Iris pigment epithelial cell (primary cell): ENCODE measurements around the gene IRF7.
A peak's percentile ranks its signal among the peaks of the same experiment; 100 is the strongest.
"Not testable (repeated sequence)": the region's sequence is repeated elsewhere in the genome, so short reads cannot be mapped to it uniquely, and the experiment has no call there.

ENCODE experiments used
- DNase-seq: peaks from one replicate; pipeline ENCODE4 v3.0.0-alpha.2; 2011; ENCODE audit warnings: low read depth

Gene IRF7

DNA sequence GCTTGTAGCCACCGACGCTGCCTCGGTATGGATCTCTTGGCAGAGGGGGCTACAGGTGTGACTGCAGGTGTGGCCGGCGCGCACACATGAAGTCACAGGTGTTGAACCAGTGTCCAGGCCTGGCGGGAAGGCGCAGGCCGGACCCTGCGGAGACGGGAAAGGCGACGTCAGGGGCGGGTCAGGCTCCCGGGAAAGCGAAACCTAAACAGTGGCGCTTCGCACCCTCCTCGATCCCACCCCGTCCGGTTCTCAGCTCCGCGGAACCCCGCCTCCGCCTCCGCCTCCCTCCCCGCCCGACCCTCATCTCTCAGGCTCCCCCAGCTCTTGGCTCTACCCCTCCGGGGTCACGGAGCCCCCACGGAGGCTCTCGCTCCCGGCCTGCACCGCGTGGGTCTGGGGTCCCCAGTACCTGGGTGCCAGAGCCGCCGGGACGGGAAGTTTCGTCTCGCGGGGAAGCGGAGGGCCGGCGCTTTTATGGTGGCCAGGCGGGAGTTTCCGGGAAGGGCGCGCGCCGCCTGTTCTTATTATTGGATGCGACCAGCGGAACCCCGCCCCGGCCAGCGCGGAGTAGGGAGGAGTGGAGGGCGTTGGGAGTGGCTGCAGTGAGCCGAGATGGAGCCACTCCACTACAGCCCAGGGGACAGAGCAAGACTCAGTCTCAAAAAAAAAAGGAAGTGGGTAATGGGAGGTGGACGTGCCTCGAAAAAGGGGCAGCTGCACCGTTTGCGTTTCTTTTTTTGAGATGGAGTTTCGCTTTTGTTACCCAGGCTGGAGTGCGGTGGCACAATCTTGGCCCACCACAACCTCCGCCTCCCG, at the start of gene IRF7:
Gene IRF7 (minus strand): TSS at position 447 of the 816 bp plus-strand sequence. CDS start 586 bp downstream, outside the sequence.
- peak; percentile 91 for DNase-seq

DNA sequence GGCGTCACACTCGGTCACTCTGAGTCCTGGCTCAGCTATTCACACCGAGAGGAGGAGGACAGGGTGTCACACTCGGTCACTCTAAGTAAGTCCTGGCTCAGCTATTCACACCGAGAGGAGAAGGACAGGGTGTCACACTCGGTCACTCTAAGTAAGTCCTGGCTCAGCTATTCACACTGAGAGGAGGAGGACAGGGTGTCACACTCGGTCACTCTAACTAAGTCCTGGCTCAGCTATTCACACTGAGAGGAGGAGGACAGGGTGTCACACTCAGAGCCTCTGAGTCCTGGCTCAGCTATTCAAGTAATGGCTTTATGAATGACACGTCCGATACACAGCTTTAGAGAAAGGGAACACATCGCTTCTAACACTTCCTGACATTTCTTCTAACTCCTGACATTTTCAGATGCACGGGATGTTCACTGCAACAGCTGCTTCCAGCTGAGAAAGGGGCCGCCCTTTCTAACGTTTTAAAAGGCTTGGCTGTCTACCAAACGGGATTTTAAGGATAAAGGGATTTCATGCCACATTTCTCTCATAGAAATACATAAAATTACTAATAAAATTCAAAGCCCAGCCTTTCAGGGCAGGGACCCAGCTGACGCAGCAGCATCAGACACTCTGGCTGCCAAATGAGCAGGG, 49.4 kb upstream of the IRF7 start:
- DNase-seq, result peak; percentile 16

DNA sequence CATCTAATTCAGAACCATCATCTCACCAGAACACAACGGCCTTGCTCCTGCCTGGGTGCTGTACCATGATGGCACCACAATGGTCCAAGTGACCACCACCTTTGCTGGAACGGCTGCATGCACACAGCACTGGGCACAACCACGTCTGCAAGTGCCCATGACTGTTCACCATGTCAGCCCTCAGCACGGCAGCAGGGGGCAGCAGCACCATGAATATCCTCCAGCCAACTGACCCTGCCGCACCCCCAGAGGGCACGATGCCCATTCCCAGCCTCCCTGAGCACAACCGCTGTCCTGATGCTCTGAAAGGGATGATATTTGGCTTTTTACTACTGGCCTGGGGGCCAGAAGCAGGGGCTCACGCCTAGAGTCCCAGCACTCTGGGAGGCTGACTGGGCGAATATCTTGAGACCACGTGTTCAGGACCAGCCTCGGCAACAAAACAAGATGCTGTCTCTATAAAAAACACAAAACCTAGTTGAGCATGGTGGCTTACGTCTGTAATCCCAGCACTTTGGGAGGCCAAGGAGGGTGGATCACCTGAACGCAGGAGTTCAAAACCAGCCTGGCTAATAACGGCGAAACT, 47.0 kb upstream of the IRF7 start:
- peak; percentile 51 for DNase-seq

- no peak for DNase-seq
Measured at GRCh38 chr11:660681-661444, 45.1 kb upstream of the IRF7 start.

DNA sequence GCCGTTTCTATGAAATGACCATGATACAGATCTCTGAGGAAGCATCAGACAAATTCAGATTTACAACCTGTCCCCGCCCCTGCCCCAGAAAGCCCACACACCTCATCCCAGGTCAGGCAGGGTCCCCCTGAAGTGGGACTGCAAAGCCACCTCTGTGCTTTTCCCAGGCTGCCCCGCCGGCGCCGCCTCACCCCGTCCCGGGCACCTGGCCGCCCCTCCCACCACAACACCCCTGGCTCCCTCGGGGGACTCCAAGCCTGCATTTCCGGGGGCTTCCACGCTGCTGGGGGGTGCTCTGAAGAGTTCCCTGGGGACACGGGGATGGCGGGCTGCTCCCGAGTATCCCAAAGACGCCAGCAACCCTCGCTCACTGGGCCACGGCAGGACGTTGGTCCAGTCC, 44.5 kb upstream of the IRF7 start:
- DNase-seq, result no peak

GRCh38 chr11:659532-660085, 43.9 kb upstream of the IRF7 start:
- no peak for DNase-seq

GRCh38 chr11:657691-658126, 42.0 kb upstream of the IRF7 start:
- DNase-seq, result no peak

DNA sequence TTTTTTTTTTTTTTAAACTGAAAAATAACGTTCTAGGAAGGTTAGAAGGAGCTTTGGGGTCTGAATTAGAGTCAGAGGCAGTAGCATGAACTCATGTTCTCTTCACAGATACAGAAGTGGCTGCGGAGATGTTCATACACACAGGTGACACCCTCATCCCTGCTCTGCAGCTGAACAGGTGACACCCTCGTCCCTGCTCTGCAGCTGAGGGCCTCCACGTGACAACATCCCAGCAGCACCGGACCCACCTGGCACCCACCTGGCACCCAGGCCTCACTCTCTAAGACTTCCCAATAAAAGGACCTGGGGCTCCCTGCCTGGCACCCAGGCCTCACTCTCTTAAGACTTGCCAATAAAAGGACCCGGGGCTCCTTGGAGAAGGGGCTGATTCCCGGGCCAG, 41.1 kb upstream of the IRF7 start:
- DNase-seq, result no peak

DNA sequence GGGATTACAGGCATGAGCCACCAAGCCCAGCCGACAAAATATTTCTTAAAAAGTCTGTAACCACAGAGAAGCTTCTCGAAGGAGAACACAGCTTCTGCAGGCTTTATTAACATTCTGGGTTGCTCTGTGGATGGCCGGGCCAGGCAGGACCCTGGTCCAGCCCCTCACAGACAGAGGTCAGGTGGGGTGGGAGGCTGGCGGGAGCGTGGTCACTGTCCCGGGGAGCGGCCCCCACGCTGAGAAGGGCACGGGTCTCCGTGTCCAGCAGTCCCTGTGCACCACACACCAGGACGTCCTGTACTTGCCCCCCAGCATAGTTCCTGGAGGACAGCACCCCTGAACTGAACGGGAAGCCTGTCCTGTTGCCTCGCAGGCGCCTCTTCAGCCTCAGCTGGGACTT, 40.7 kb upstream of the IRF7 start:
- no peak for DNase-seq

- DNase-seq, result no peak
Measured at GRCh38 chr11:655036-655726, 39.4 kb upstream of the IRF7 start.

DNA sequence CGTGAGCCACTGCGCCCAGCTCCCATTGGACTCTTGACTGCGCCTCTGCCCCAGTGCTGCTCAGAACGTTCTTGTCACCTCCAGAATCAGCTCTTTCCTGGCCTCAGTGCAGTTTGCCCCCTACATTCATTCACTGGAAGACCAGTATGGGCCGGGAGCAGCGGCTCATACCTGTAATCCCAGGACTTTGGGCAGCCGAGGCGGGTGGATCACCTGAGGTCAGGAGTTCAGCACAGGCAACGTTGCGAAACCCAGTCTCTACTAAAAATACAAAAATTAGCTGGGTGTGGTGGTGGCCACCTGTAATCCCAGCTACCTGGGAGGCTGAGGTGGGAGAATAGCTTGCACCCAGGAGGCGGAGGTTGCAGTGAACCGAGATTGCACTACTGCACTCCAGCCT, 38.7 kb upstream of the IRF7 start:
- not testable (repeated sequence) for DNase-seq

GRCh38 chr11:653837-654236, 38.1 kb upstream of the IRF7 start:
- no peak for DNase-seq

DNA sequence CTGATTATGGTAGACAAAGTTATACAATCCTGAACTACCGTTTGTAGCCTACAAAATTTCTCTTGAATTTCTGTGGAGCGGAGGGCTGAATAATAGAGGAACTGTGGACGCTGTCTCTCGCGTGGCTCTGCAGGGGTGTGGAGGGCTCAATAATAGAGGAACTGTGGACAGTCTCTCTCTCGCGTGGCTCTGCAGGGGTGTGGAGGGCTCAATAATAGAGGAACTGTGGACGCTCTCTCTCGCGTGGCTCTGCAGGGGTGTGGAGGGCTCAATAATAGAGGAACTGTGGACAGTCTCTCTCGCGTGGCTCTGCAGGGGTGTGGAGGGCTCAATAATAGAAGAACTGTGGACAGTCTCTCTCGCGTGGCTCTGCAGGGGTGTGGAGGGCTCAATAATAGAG, 37.4 kb upstream of the IRF7 start:
- DNase-seq, result not testable (repeated sequence)

DNA sequence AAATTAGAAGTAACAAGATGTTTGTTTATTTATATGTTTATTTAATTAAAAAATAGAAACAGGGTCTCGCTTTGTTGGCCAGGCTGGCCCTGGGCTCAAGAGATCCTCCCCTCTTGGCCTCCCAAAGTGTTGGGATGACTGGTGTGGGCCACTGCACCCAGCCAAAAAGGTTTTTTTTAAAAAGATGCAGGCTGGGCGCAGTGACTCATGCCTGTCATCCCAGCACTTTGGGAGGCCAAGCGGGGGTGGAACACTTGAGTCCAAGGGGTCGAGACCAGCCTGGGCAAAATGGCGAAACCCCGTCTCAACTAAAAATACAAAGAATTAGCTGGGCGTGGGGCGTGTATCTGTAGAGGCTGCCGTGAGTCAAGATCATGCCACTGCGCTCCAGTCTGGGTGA, 34.7 kb upstream of the IRF7 start:
- no peak for DNase-seq

- DNase-seq, result not testable (repeated sequence)
Measured at GRCh38 chr11:647672-648158, 32.0 kb upstream of the IRF7 start.

GRCh38 chr11:646214-646613, 30.5 kb upstream of the IRF7 start:
- DNase-seq, result no peak

DNA sequence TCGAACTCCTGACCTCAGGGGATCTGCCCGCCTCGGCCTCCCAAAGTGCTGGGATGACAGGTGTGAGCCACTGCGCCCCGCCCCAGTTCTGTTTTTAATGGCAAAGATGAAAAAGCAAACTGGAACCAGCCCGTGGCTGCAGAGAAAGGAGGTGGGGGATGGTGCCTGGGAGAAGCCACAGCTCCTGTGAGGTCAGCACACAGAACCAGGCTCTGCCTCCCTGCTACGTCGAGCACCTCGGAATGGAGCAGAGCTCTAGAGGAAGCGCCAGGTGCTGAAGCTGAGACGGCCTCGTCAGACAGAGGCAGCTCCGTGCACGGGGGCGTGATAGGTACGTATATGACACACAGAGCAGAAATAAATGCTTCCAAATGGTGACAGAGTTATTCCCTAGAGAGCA, 29.8 kb upstream of the IRF7 start:
- DNase-seq, result no peak

DNA sequence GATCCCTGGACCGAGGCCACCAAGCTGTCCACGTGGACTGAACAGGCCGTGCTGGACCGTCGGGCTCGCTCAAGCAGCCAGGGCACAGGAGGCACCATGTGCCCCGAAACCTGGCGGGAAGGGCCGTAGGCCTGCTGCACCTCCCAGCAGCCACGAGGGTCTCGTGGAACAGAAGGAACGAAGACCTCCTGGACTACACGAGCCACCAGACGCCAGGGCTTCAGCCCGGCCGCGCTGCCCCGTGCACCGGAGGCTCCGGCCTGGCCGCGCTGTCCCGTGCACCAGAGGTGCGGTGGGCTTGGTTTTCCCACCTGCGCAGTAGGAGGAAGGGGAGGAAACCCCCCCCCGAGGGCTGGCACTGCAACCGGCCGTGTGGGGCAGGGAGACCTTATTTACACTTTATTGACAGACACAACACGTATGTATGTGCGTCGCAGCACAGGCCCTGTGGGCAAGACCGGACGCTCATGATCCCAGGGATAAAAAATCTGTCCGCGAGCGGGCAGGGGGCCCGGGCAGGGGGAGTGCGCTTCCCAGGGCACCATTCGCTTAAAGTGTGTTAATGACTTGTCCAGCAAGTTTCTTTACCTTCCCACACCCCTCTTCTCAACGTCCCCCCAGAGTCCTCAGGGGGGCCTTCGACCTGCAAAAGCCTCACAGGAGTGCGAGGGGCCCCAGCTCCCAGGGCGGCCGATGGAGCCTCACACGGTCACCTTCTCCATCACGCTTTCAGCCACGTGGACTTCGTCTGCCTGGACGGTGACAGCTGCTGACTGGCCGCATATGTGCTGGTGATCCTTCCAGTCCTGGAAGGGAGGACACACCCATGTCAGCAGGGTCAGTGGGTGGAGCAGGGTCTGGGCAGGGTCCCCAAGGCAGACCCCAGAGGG, 28.3 kb upstream of the IRF7 start:
- DNase-seq, result no peak

GRCh38 chr11:643366-643765, 27.6 kb upstream of the IRF7 start:
- no peak for DNase-seq

GRCh38 chr11:641806-642370, 26.1 kb upstream of the IRF7 start:
- no peak for DNase-seq
